ENCODE measurements around the gene NDUFS1. TPM values are rescaled to one million over a fixed set of nuclear protein-coding genes. Genes with fewer than 3 reads are reported as not detected.

Gene NDUFS1
- total and polyA plus RNA-seq, 3 donors from 2014 or later, result 73.1 to 86.8 (median 75.8) TPM

GRCh38 chr2:206075113-206075512, 84.1 kb downstream of the NDUFS1 start:
- H3K27ac ChIP-seq, result no peak overlapping the region
- no peak for TF ChIP-seq POLR2A (IDR thresholded peaks at IDR 0.05)
- no peak for TF ChIP-seq CTCF (IDR thresholded peaks at IDR 0.05)
- no peaks in the 10 kb centered on the region for H3K36me3 ChIP-seq (ENCODE audit: low read depth, missing control alignments)
- peaks cover 5% of the 10 kb centered on the region for H3K4me1 ChIP-seq
- no peaks in the 10 kb centered on the region for H3K27me3 ChIP-seq
- WGBS, 2 donors, result 96 to 100% methylated on average over 1 of the region's 1 CpG
- DNase-seq, result no peak
- H3K4me3 ChIP-seq, result no peak overlapping the region
- no peaks in the 10 kb centered on the region for H3K9me3 ChIP-seq
- intact Hi-C loops (cut with DNase I; ENCODE audit: low total_unique reads), result no loop called here

- intact Hi-C loops (cut with DNase I; ENCODE audit: low total_unique reads), result no loop called here
- WGBS, 2 donors, result 80 to 82% methylated on average over 1 of the region's 1 CpG
- DNase-seq, result no peak
Measured at GRCh38 chr2:206071807-206072206, 87.4 kb downstream of the NDUFS1 start.

GRCh38 chr2:206069417-206069816, 89.8 kb downstream of the NDUFS1 start:
- DNase-seq, result no peak
- WGBS, 2 donors, result 81 to 88% methylated on average over 2 of the region's 2 CpGs

More at GRCh38 chr2:206071807-206072206, 87.4 kb downstream of the NDUFS1 start:
- Histone ChIP-seq H3K4me1 (peaks cover 2% of the 10 kb centered on the region), H3K36me3 (ENCODE audit: low read depth, missing control alignments) (no peaks in the 10 kb centered on the region), H3K9me3 (no peaks in the 10 kb centered on the region), H3K4me3 (no peak overlapping the region), H3K27ac (no peak overlapping the region), H3K27me3 (no peaks in the 10 kb centered on the region)
- TF ChIP-seq CTCF (IDR thresholded peaks at IDR 0.05), result no peak
- no peak for TF ChIP-seq POLR2A (IDR thresholded peaks at IDR 0.05)

GRCh38 chr2:206068207-206068606, 91.0 kb downstream of the NDUFS1 start:
- intact Hi-C loops (cut with DNase I; ENCODE audit: low total_unique reads), result no loop called here
- no peak overlapping the region for H3K4me3 ChIP-seq
- peaks cover 2% of the 10 kb centered on the region for H3K4me1 ChIP-seq
- TF ChIP-seq POLR2A (IDR thresholded peaks at IDR 0.05) (no peak), CTCF (IDR thresholded peaks at IDR 0.05) (no peak)
- no peaks in the 10 kb centered on the region for H3K27me3 ChIP-seq
- no peaks in the 10 kb centered on the region for H3K36me3 ChIP-seq (ENCODE audit: low read depth, missing control alignments)
- no peaks in the 10 kb centered on the region for H3K9me3 ChIP-seq
- no peak for DNase-seq
- no peak overlapping the region for H3K27ac ChIP-seq
- WGBS, 2 donors, result 86 to 100% methylated on average over 1 of the region's 1 CpG

More at GRCh38 chr2:206069417-206069816, 89.8 kb downstream of the NDUFS1 start:
- TF ChIP-seq POLR2A (IDR thresholded peaks at IDR 0.05) (no peak), CTCF (IDR thresholded peaks at IDR 0.05) (no peak)
- Histone ChIP-seq H3K27me3 (no peaks in the 10 kb centered on the region), H3K27ac (no peak overlapping the region), H3K9me3 (no peaks in the 10 kb centered on the region), H3K4me3 (no peak overlapping the region), H3K4me1 (peaks cover 2% of the 10 kb centered on the region), H3K36me3 (ENCODE audit: low read depth, missing control alignments) (no peaks in the 10 kb centered on the region)
- intact Hi-C loops (cut with DNase I; ENCODE audit: low total_unique reads), result no loop called here

Small RNA genes lying within 50 kb of the gene (small RNA-seq; reads per million reads assigned to genes)
- gene RF00134 (0 reads per million in 2 donors), gene RF02271 (0 reads per million in 2 donors), gene SNORA41 (0 reads per million in 2 donors), gene SNORD51 (0 to 0.09 reads per million in 2 donors)

Other genes with a start within 250 kb of the NDUFS1 start
- 10 to 100 TPM; 28.2 to 31.6 TPM for gene INO80D, start 73.3 kb downstream of the NDUFS1 start, total RNA-seq
- 5.3 TPM for gene INO80D, start 73.3 kb downstream of the NDUFS1 start, polyA plus RNA-seq (ENCODE audit: insufficient read depth, low read depth, low replicate concordance)
- gene EEF1B2, start 451 bp upstream of the NDUFS1 start, total RNA-seq, result 100 to 1,000 TPM; 144 to 285 TPM
- 448 TPM for gene EEF1B2, start 451 bp upstream of the NDUFS1 start, polyA plus RNA-seq (ENCODE audit: insufficient read depth, low read depth, low replicate concordance)
- 10 to 100 TPM; 17.7 to 18.1 TPM for gene ZDBF2, start 115.2 kb upstream of the NDUFS1 start, total RNA-seq
- gene ZDBF2, start 115.2 kb upstream of the NDUFS1 start, polyA plus RNA-seq (ENCODE audit: insufficient read depth, low read depth, low replicate concordance), result 6.5 TPM

All from testis (tissue), 3 donors.